GM23248 (cell line): Measurements from ENCODE around the gene RFC4. TPM values are rescaled to one million over a fixed set of nuclear protein-coding genes. Genes with fewer than 3 reads are reported as not detected.

Source experiments
- DNase-seq: peaks from one replicate; pipeline ENCODE4 v3.0.0-alpha.2; 2015
- H2AFZ ChIP-seq: fragments of 200-600 bp; sonication (generic); 2 replicates; pipeline ENCODE4 v1.6.1; 2016; ENCODE audit warnings: antibody characterized with exemption
- H3F3A ChIP-seq: fragments of 200-600 bp; sonication (generic); 2 replicates; pipeline ENCODE4 v1.6.1; 2016; ENCODE audit warnings: mild to moderate bottlenecking, antibody characterized with exemption, mixed run types; ENCODE audit not compliant: insufficient read depth
- H3K27ac ChIP-seq: fragments of 200-600 bp; sonication (generic); 2 replicates; pipeline ENCODE4 v1.5.1; 2016; ENCODE audit warnings: mild to moderate bottlenecking
- H3K27me3 ChIP-seq: fragments of 200-600 bp; sonication (generic); replicated peaks from 2 replicates; pipeline ENCODE4 v1.6.1; 2016; ENCODE audit warnings: mild to moderate bottlenecking; ENCODE audit not compliant: insufficient read depth
- H3K36me3 ChIP-seq: fragments of 200-600 bp; sonication (generic); 2 replicates; pipeline ENCODE4 v1.6.1; 2016; ENCODE audit warnings: low read depth, mild to moderate bottlenecking
- H3K4me1 ChIP-seq: fragments of 200-600 bp; sonication (generic); 2 replicates; pipeline ENCODE4 v1.6.1; 2016; ENCODE audit warnings: mild to moderate bottlenecking; ENCODE audit not compliant: insufficient read depth
- H3K4me2 ChIP-seq: fragments of 200-600 bp; sonication (generic); one replicate; pipeline ENCODE4 v1.6.1; 2016; ENCODE audit warnings: mild to moderate bottlenecking; ENCODE audit not compliant: unreplicated experiment
- H3K4me3 ChIP-seq: fragments of 200-600 bp; sonication (generic); 2 replicates; pipeline ENCODE4 v1.5.1; 2016; ENCODE audit warnings: mild to moderate bottlenecking
- H3K79me2 ChIP-seq: fragments of 200-600 bp; sonication (generic); 2 replicates; pipeline ENCODE4 v1.6.1; 2016; ENCODE audit warnings: mild to moderate bottlenecking; ENCODE audit not compliant: insufficient read depth
- H3K9ac ChIP-seq: fragments of 200-600 bp; sonication (generic); 2 replicates; pipeline ENCODE4 v1.6.1; 2016; ENCODE audit warnings: mild to moderate bottlenecking
- H3K9me2 ChIP-seq: fragments of 200-600 bp; sonication (generic); 2 replicates; pipeline ENCODE4 v1.6.1; 2016; ENCODE audit warnings: mixed run types, mild to moderate bottlenecking, moderate library complexity; ENCODE audit not compliant: insufficient read depth
- H3K9me3 ChIP-seq: fragments of 200-600 bp; sonication (generic); one replicate; pipeline ENCODE4 v1.6.1; 2017; ENCODE audit warnings: low read depth
- H4K20me1 ChIP-seq: fragments of 200-600 bp; sonication (generic); 2 replicates; pipeline ENCODE4 v1.6.0; 2016; ENCODE audit not compliant: insufficient read depth
- EZH2 ChIP-seq: fragments of 200-600 bp; sonication (generic); IDR thresholded peaks from 2 replicates; pipeline ENCODE4 v1.6.1; 2018; ENCODE audit warnings: antibody characterized with exemption, mild to moderate bottlenecking; ENCODE audit not compliant: insufficient read depth, poor library complexity, severe bottlenecking
- EZH2phosphoT487 ChIP-seq: fragments of 200-600 bp; sonication (generic); IDR thresholded peaks from 2 replicates; pipeline ENCODE4 v1.6.1; 2018; ENCODE audit warnings: antibody characterized with exemption, moderate library complexity, mild to moderate bottlenecking, low read depth; ENCODE audit not compliant: insufficient read depth
- WGBS, 2 experiments: methylation state at CpG; one replicate each; pipeline ENCODE4 v1.1.6; 2015 to 2017; ENCODE audit warnings: low lambda C conversion rate in 2 of 2, low coverage in 1 of 2; ENCODE audit errors: missing lambda C conversion rate in 2 of 2; 5-methylcytosine and 5-hydroxymethylcytosine counted together
- in situ Hi-C: fragments of 300-500 bp; cut with MboI; formaldehyde crosslinking; loops from 2 replicates; pipeline ENCODE4 v1.15.0; 2020
- polyA plus RNA-seq: library from polyadenylated mRNA; unstranded; fragments of >200 nt; fragmentation: Nextera tagmentation; extraction: Ambion mirVana; gene quantifications from 2 replicates; pipeline ENCODE4 v1.2.1, GENCODE V29; 2016
- total RNA-seq: library from RNA; depleted of rRNA; stranded (reverse); fragments of >200 nt; shearing (Covaris generic); gene quantifications from 2 replicates; pipeline ENCODE4 v1.2.3, GENCODE V29; 2014

RFC4 gene
- total and polyA plus RNA-seq, 2 experiments from 2014 or later: 16.2 to 22.8 TPM

GRCh38 chr3:186772281-186772694 is 34.0 kb downstream of the RFC4 start:
- peak overlapping the region; percentile 70 for H3K9ac ChIP-seq
- 15 to 16% methylated on average over 23 to 26 of the region's 26 CpGs for WGBS, 2 experiments
- H3K9me3 ChIP-seq: no peaks in the 10 kb centered on the region
- no peaks in the 10 kb centered on the region for H4K20me1 ChIP-seq
- no peak for DNase-seq
- peak overlapping the region; percentile 98 for H3K4me2 ChIP-seq
- no peaks in the 10 kb centered on the region for H3K27me3 ChIP-seq
- H3F3A ChIP-seq: no peaks in the 10 kb centered on the region
- H3K36me3 ChIP-seq: no peaks in the 10 kb centered on the region
- in situ Hi-C loops: no loop called here
- H3K9me2 ChIP-seq: no peaks in the 10 kb centered on the region
- TF ChIP-seq EZH2: no peak
- no peak for TF ChIP-seq EZH2phosphoT487
- no peaks in the 10 kb centered on the region for H3K79me2 ChIP-seq
- H3K4me3 ChIP-seq: peak overlapping the region; percentile 74
- H3K4me1 ChIP-seq: no peaks in the 10 kb centered on the region
- H2AFZ ChIP-seq: peak overlapping the region; percentile 100
- H3K27ac ChIP-seq: no peak overlapping the region

GRCh38 chr3:186760897-186761447 is 45.3 kb downstream of the RFC4 start:
- DNase-seq: no peak
- Histone ChIP-seq H3K4me1 (no peaks in the 10 kb centered on the region), H3K79me2 (no peaks in the 10 kb centered on the region), H3K27me3 (no peaks in the 10 kb centered on the region), H2AFZ (no peak overlapping the region), H3F3A (no peaks in the 10 kb centered on the region), H3K9me2 (no peaks in the 10 kb centered on the region), H3K36me3 (no peaks in the 10 kb centered on the region), H4K20me1 (no peaks in the 10 kb centered on the region), H3K4me3 (no peak overlapping the region), H3K4me2 (no peak overlapping the region), H3K9me3 (no peaks in the 10 kb centered on the region), H3K27ac (no peak overlapping the region), H3K9ac (no peak overlapping the region)
- 80 to 83% methylated on average over 7 to 8 of the region's 8 CpGs for WGBS, 2 experiments
- in situ Hi-C loops: no loop called here
- TF ChIP-seq EZH2phosphoT487 (no peak), EZH2 (no peak)

GRCh38 chr3:186760141-186760833 is 46.0 kb downstream of the RFC4 start:
- no peak for DNase-seq
- Histone ChIP-seq H3K27me3 (no peaks in the 10 kb centered on the region), H2AFZ (no peak overlapping the region), H4K20me1 (no peaks in the 10 kb centered on the region), H3K4me3 (no peak overlapping the region), H3K79me2 (no peaks in the 10 kb centered on the region), H3K4me1 (no peaks in the 10 kb centered on the region), H3K36me3 (no peaks in the 10 kb centered on the region), H3F3A (no peaks in the 10 kb centered on the region), H3K9me3 (no peaks in the 10 kb centered on the region), H3K9me2 (no peaks in the 10 kb centered on the region), H3K27ac (no peak overlapping the region), H3K4me2 (no peak overlapping the region), H3K9ac (no peak overlapping the region)
- no peak for TF ChIP-seq EZH2phosphoT487
- no peak for TF ChIP-seq EZH2
- in situ Hi-C loops: no loop called here
- 95 to 96% methylated on average over 10 of the region's 10 CpGs for WGBS, 2 experiments

GRCh38 chr3:186759231-186759930 is 46.9 kb downstream of the RFC4 start:
- no peak overlapping the region for H3K27ac ChIP-seq
- H3K36me3 ChIP-seq: no peaks in the 10 kb centered on the region
- H3K4me2 ChIP-seq: no peak overlapping the region
- no peak for TF ChIP-seq EZH2phosphoT487
- no peak for TF ChIP-seq EZH2
- in situ Hi-C loops: no loop called here
- WGBS, 2 experiments: 62 to 67% methylated on average over 11 of the region's 11 CpGs
- H3K9me2 ChIP-seq: no peaks in the 10 kb centered on the region
- no peak for DNase-seq
- H3K4me1 ChIP-seq: 0 out of 2 replicates have a peak, but pooled peaks cover under 1% of the 10 kb centered on the region
- no peaks in the 10 kb centered on the region for H3F3A ChIP-seq
- H4K20me1 ChIP-seq: no peaks in the 10 kb centered on the region
- no peak overlapping the region for H2AFZ ChIP-seq
- no peak overlapping the region for H3K9ac ChIP-seq
- H3K9me3 ChIP-seq: no peaks in the 10 kb centered on the region
- no peaks in the 10 kb centered on the region for H3K79me2 ChIP-seq
- H3K27me3 ChIP-seq: no peaks in the 10 kb centered on the region
- no peak overlapping the region for H3K4me3 ChIP-seq
